GM18868 (cell line): Measurements from ENCODE around the gene ZNF132.
A peak's percentile ranks its signal among the peaks of the same experiment; 100 is the strongest.

Experiments used
- ATAC-seq: cut with Tn5 transposase; IDR thresholded peaks from one replicate; pipeline ENCODE4 v1.9.1; 2021; ENCODE audit warnings: mild to moderate bottlenecking, moderate library complexity; ENCODE audit not compliant: unreplicated experiment

ZNF132 gene

DNA sequence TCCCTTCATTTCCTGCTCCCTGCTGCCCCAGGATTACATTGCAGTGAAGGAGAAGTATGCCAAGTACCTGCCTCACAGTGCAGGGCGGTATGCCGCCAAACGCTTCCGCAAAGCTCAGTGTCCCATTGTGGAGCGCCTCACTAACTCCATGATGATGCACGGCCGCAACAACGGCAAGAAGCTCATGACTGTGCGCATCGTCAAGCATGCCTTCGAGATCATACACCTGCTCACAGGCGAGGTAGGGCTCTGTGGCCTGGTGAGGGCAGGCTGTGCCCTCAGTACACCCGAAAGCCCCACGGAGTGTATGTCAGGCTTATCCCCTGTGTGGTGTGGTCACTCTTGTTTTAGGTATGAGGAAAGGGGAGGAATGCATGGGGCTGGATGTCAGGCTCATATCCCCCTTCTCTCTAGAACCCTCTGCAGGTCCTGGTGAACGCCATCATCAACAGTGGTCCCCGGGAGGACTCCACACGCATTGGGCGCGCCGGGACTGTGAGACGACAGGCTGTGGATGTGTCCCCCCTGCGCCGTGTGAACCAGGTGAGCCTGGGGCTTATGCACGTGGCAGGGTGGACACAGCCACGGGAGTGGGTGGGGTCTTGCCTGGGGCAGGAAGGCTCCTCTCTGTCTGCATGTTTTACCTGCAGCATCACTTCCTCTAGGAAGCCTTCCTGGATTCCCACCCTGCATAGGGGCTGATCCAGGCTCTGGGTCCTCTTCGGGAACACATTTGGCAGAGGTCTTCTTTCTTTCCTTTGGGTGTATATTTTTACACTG is 46.8 kb downstream of the ZNF132 start:
- ATAC-seq: no peak

DNA sequence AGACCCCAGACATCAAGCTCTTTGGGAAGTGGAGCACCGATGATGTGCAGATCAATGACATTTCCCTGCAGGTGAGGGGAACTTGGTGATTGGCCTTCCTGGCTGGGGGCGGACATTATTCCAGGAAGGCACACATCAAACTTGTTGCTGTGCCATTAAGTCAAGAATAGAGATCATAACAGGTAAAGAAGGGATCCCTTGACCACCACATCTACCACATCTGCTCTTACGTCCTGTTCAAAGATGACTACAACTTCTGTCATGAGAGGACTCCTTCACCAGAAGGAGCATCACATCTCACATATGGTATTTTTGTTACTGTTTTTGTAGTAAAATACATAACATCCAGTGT is 51.8 kb downstream of the ZNF132 start:
- ATAC-seq: no peak

GRCh38 chr19:58387338-58388174 is 52.4 kb downstream of the ZNF132 start:
- no peak for ATAC-seq

GRCh38 chr19:58386576-58387337 is 53.2 kb downstream of the ZNF132 start, which contains the start of gene RPS5:
RPS5 (plus strand) TSS chr19:58387269; CDS start chr19:58388138, 869 bp downstream.
- peak; percentile 81 for ATAC-seq

GRCh38 chr19:58385891-58386575 is 53.9 kb downstream of the ZNF132 start:
- peak; percentile 2 for ATAC-seq

GRCh38 chr19:58385313-58385890 is 54.6 kb downstream of the ZNF132 start:
- ATAC-seq: no peak

- ATAC-seq: no peak
These were observed 56.9 kb downstream of the ZNF132 start for GRCh38 chr19:58382997-58383603.
